WTC11 (cell line): ENCODE measurements around the gene SRSF4. TPM values are rescaled to one million over a fixed set of nuclear protein-coding genes. Genes with fewer than 3 reads are reported as not detected.

ENCODE experiments used
- ATAC-seq: fragments of 200-7000 bp; cut with Tn5 transposase; 2 replicates; pipeline ENCODE4 v1.10.0; 2021; ENCODE audit warnings: mild to moderate bottlenecking, moderate library complexity
- CTCF ChIA-PET: fragments of 300-600 bp; sonication (Branson Sonifier 250); formaldehyde crosslinking; loops from one replicate; lab custom pipeline; 2021; ENCODE audit warnings: antibody characterized with exemption; lab: Charles Lee
- POLR2A ChIA-PET: fragments of 350-600 bp; sonication (Branson Sonifier 250); formaldehyde crosslinking; loops from one replicate; lab custom pipeline; 2021; ENCODE audit warnings: antibody characterized with exemption; lab: Charles Lee
- DNase-seq: peaks from one replicate; pipeline ENCODE4 v3.0.0; 2021; ENCODE audit warnings: low spot score
- H3K27ac Mint-ChIP-seq: 2 replicates; pipeline ENCODE4 v1.8.0; 2021; ENCODE audit warnings: mixed read lengths
- H3K27me3 Mint-ChIP-seq: 2 replicates; pipeline ENCODE4 v1.8.0; 2021; ENCODE audit warnings: low read depth, mild to moderate bottlenecking, moderate library complexity, mixed read lengths
- H3K36me3 Mint-ChIP-seq: 2 replicates; pipeline ENCODE4 v1.8.0; 2021; ENCODE audit warnings: mixed read lengths
- H3K4me1 Mint-ChIP-seq: 2 replicates; pipeline ENCODE4 v1.8.0; 2022; ENCODE audit warnings: mixed read lengths
- H3K4me3 Mint-ChIP-seq: 2 replicates; pipeline ENCODE4 v1.8.0; 2021; ENCODE audit warnings: mild to moderate bottlenecking, moderate library complexity, mixed read lengths
- H3K9me3 Mint-ChIP-seq: 2 replicates; pipeline ENCODE4 v1.8.0; 2021; ENCODE audit warnings: mixed read lengths
- ATF2 ChIP-seq: sonication (generic); formaldehyde crosslinking; IDR thresholded peaks from 2 replicates; pipeline ENCODE4 v1.8.1; 2022; ENCODE audit warnings: low read depth, missing genetic modification reagents, borderline replicate concordance
- CREB1 ChIP-seq: sonication (generic); formaldehyde crosslinking; IDR thresholded peaks from 2 replicates; pipeline ENCODE4 v1.8.0; 2023; ENCODE audit warnings: mild to moderate bottlenecking, missing genetic modification reagents
- CREM ChIP-seq: sonication (generic); formaldehyde crosslinking; IDR thresholded peaks from 2 replicates; pipeline ENCODE4 v1.8.1; 2022; ENCODE audit warnings: mild to moderate bottlenecking, missing genetic modification reagents, moderate library complexity
- E2F4 ChIP-seq: sonication (generic); formaldehyde crosslinking; IDR thresholded peaks from 2 replicates; pipeline ENCODE4 v1.8.1; 2022; ENCODE audit warnings: low read depth, mild to moderate bottlenecking, moderate library complexity, missing genetic modification reagents, borderline replicate concordance
- ERG ChIP-seq: fragments of 250-450 bp; sonication (Bioruptor Pico); IDR thresholded peaks from 2 replicates; pipeline ENCODE4 v1.8.0; 2021; ENCODE audit warnings: mild to moderate bottlenecking
- ETV6 ChIP-seq: sonication (generic); formaldehyde crosslinking; IDR thresholded peaks from 2 replicates; pipeline ENCODE4 v1.8.1; 2022; ENCODE audit warnings: mild to moderate bottlenecking, missing genetic modification reagents
- FOXK1 ChIP-seq: sonication (generic); formaldehyde crosslinking; IDR thresholded peaks from 2 replicates; pipeline ENCODE4 v1.8.0; 2022; ENCODE audit warnings: mild to moderate bottlenecking, moderate library complexity, missing genetic modification reagents
- HMGXB4 ChIP-seq: sonication (generic); formaldehyde crosslinking; IDR thresholded peaks from 2 replicates; pipeline ENCODE4 v1.8.1; 2023; ENCODE audit warnings: mild to moderate bottlenecking, moderate library complexity, missing genetic modification reagents
- MXD4 ChIP-seq: fragments of 250-450 bp; sonication (Bioruptor Pico); IDR thresholded peaks from 2 replicates; pipeline ENCODE4 v1.8.0; 2021; ENCODE audit warnings: mild to moderate bottlenecking, moderate library complexity, borderline replicate concordance
- MYBL2 ChIP-seq: sonication (generic); formaldehyde crosslinking; IDR thresholded peaks from 2 replicates; pipeline ENCODE4 v1.8.1; 2023; ENCODE audit warnings: mild to moderate bottlenecking, moderate library complexity, missing genetic modification reagents
- NFYB ChIP-seq: sonication (generic); formaldehyde crosslinking; conservative IDR thresholded peaks from 2 replicates; pipeline ENCODE4 v1.8.0; 2022; ENCODE audit warnings: low read depth, missing genetic modification reagents
- NR2C2 ChIP-seq: sonication (generic); formaldehyde crosslinking; IDR thresholded peaks from 2 replicates; pipeline ENCODE4 v1.8.0; 2022; ENCODE audit warnings: mild to moderate bottlenecking, missing genetic modification reagents
- PREB ChIP-seq: sonication (generic); formaldehyde crosslinking; IDR thresholded peaks from 2 replicates; pipeline ENCODE4 v1.8.1; 2022; ENCODE audit warnings: mild to moderate bottlenecking, missing genetic modification reagents, moderate library complexity, borderline replicate concordance
- PRRX2 ChIP-seq: fragments of 250-450 bp; sonication (Bioruptor Pico); IDR thresholded peaks from 2 replicates; pipeline ENCODE4 v1.8.0; 2021; ENCODE audit warnings: mild to moderate bottlenecking
- RORB ChIP-seq: fragments of 250-450 bp; sonication (Bioruptor Pico); IDR thresholded peaks from 2 replicates; pipeline ENCODE4 v1.9.0; 2021; ENCODE audit warnings: mild to moderate bottlenecking
- SOX15 ChIP-seq: fragments of 250-450 bp; sonication (Bioruptor Pico); IDR thresholded peaks from 2 replicates; pipeline ENCODE4 v1.9.0; 2021; ENCODE audit warnings: mild to moderate bottlenecking
- SP1 ChIP-seq: sonication (generic); formaldehyde crosslinking; conservative IDR thresholded peaks from 2 replicates; pipeline ENCODE4 v1.8.1; 2022; ENCODE audit warnings: missing genetic modification reagents
- TCF7 ChIP-seq: sonication (generic); formaldehyde crosslinking; IDR thresholded peaks from 2 replicates; pipeline ENCODE4 v1.8.0; 2022; ENCODE audit warnings: mild to moderate bottlenecking, low read depth, missing genetic modification reagents, moderate library complexity
- TEAD1 ChIP-seq: sonication (generic); formaldehyde crosslinking; IDR thresholded peaks from 2 replicates; pipeline ENCODE4 v1.8.0; 2022; ENCODE audit warnings: mild to moderate bottlenecking, missing genetic modification reagents
- USF1 ChIP-seq: sonication (generic); formaldehyde crosslinking; IDR thresholded peaks from 2 replicates; pipeline ENCODE4 v1.8.0; 2022; ENCODE audit warnings: mild to moderate bottlenecking, missing genetic modification reagents
- USF2 ChIP-seq: sonication (generic); formaldehyde crosslinking; IDR thresholded peaks from 2 replicates; pipeline ENCODE4 v1.8.1; 2023; ENCODE audit warnings: mild to moderate bottlenecking, missing genetic modification reagents, moderate library complexity
- ZBTB21 ChIP-seq: sonication (generic); formaldehyde crosslinking; IDR thresholded peaks from 2 replicates; pipeline ENCODE4 v1.8.1; 2023; ENCODE audit warnings: mild to moderate bottlenecking, missing genetic modification reagents, borderline replicate concordance
- ZNF138 ChIP-seq: sonication (generic); formaldehyde crosslinking; conservative IDR thresholded peaks from 2 replicates; pipeline ENCODE4 v1.8.1; 2022; ENCODE audit warnings: mild to moderate bottlenecking, moderate library complexity, missing genetic modification reagents
- ZNF317 ChIP-seq: sonication (generic); formaldehyde crosslinking; IDR thresholded peaks from 2 replicates; pipeline ENCODE4 v1.8.1; 2023; ENCODE audit warnings: low read depth, mild to moderate bottlenecking, moderate library complexity, missing genetic modification reagents, borderline replicate concordance
- ZNF396 ChIP-seq: fragments of 250-450 bp; sonication (Bioruptor Pico); IDR thresholded peaks from 2 replicates; pipeline ENCODE4 v1.8.0; 2021; ENCODE audit warnings: mild to moderate bottlenecking, moderate library complexity, borderline replicate concordance
- ZNF423 ChIP-seq: fragments of 250-450 bp; sonication (Bioruptor Pico); IDR thresholded peaks from 2 replicates; pipeline ENCODE4 v2.1.2; 2022; ENCODE audit warnings: mild to moderate bottlenecking, moderate library complexity
- ZNF512 ChIP-seq: sonication (generic); formaldehyde crosslinking; IDR thresholded peaks from 2 replicates; pipeline ENCODE4 v1.8.1; 2022; ENCODE audit warnings: missing genetic modification reagents, borderline replicate concordance
- total RNA-seq: library from RNA; stranded (reverse); gene quantifications from 3 replicates; pipeline ENCODE4 v1.2.3, GENCODE V29; 2021

SRSF4 gene
- total RNA-seq, 1 experiment from 2014 or later = 99.9 TPM

- peaks cover 31% of the 10 kb centered on the region for H3K4me1 Mint-ChIP-seq
- DNase-seq = peak; percentile 97
- ChIA-PET CTCF (interaction anchor here (0.9 to 2.2 kb wide), 11 partner anchors 9 to 1149 kb away, joined by 3 to 6 read pairs (median 4); no protein-coding TSS in a partner anchor), POLR2A (interaction anchor here (0.6 to 1.3 kb wide), 3 partner anchors 9 to 902 kb away, joined by 3 to 4 read pairs (median 3); no protein-coding TSS in a partner anchor)
- peak; percentile 89 for ATAC-seq
- H3K4me3 Mint-ChIP-seq = peak within 1 kb of the TSS; percentile 93
- H3K27ac Mint-ChIP-seq = peak within 1 kb of the TSS; percentile 83
- H3K36me3 Mint-ChIP-seq = no peaks in the 10 kb centered on the region
- no peaks in the 10 kb centered on the region for H3K9me3 Mint-ChIP-seq
- peaks cover 38% of the 10 kb centered on the region for H3K27me3 Mint-ChIP-seq
- TF ChIP-seq ZNF396 (no peak), ATF2 (CRISPR knock-in tag) (no peak), SOX15 (CRISPR knock-in tag) (no peak), PRRX2 (CRISPR knock-in tag) (no peak), USF2 (CRISPR knock-in tag) (peak; percentile 71), CREB1 (CRISPR knock-in tag) (0 out of 2 replicates have a peak, but pooled peaks have one; percentile 84), TCF7 (CRISPR knock-in tag) (no peak), ZNF138 (CRISPR knock-in tag) (no peak), SP1 (peak; percentile 99), USF1 (CRISPR knock-in tag) (peak; percentile 68), ZBTB21 (CRISPR knock-in tag) (no peak), HMGXB4 (CRISPR knock-in tag) (no peak), NR2C2 (no peak), MXD4 (no peak), E2F4 (CRISPR knock-in tag) (no peak), ZNF512 (no peak), ERG (CRISPR knock-in tag) (no peak), NFYB (CRISPR knock-in tag) (no peak), RORB (no peak), TEAD1 (no peak), ZNF317 (CRISPR knock-in tag) (no peak), MYBL2 (CRISPR knock-in tag) (peak; percentile 53; the same call in 1 of the 2 replicates), ETV6 (CRISPR knock-in tag) (peak; percentile 75; the same call in 1 of the 2 replicates), FOXK1 (CRISPR knock-in tag) (peak; percentile 97), ZNF423 (CRISPR knock-in tag) (no peak), PREB (CRISPR knock-in tag) (no peak), CREM (CRISPR knock-in tag) (peak; percentile 98)
Observed at GRCh38 chr1:29230553-29231378, 49.1 kb upstream of the SRSF4 start, which contains the start of gene MECR. Gene MECR, minus strand, starts transcription at chr1:29230934. Its CDS starts 28 bp downstream, at chr1:29230906.
